ENCODE results near the gene COQ7.

Gene COQ7

GRCh38 chr16:19086322-19087199 is 19.1 kb downstream of the COQ7 start:
- DNase-seq = peak; percentile 73

DNA sequence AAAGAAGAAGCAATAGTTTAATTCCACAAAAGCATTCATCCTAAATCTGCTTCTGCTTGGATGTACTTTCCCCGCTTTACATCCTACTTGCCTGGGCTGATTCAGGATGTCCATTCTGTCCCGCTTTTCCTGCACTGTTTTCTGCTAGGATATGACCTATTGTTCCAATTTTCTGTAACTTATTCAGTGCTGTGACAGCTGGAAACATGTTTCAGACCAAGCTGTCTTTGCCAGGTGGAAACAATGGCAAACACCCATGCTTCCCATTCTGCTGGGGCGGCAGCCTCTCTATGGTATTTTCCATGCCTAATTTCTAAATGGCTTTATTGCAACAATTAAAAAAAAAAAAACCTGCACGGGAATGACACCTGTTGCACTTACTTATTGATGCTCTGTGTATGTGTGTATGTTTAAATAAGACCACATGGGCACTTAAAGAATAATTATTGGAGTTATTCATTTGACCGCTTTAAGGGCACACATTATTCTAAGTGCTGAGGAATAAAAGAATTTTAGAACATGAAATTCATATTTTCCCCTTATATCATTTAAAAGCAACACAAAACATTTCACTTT is 21.0 kb downstream of the COQ7 start:
- DNase-seq = no peak

GRCh38 chr16:19089410-19089955 is 22.1 kb downstream of the COQ7 start:
- DNase-seq = no peak

DNA sequence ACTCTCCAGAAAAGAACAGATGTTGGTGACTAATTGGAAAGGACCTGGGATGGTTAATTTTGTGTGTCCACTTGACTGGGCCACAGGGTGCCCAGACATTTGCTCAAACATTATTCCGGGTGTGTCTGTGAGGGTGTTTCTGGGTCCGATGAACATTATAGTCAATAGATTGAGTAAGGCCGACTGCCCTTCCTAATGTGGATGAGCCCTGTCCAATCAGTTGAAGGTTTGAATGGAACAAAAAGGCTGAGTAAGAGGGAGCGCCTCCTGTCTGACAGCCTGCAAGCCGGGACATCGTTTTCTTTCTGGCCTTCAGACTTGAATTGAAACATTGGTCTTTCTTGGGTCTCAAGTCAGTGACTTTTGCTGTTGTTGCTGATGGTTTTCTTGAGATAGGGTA is 23.5 kb downstream of the COQ7 start:
- DNase-seq = no peak

DNA sequence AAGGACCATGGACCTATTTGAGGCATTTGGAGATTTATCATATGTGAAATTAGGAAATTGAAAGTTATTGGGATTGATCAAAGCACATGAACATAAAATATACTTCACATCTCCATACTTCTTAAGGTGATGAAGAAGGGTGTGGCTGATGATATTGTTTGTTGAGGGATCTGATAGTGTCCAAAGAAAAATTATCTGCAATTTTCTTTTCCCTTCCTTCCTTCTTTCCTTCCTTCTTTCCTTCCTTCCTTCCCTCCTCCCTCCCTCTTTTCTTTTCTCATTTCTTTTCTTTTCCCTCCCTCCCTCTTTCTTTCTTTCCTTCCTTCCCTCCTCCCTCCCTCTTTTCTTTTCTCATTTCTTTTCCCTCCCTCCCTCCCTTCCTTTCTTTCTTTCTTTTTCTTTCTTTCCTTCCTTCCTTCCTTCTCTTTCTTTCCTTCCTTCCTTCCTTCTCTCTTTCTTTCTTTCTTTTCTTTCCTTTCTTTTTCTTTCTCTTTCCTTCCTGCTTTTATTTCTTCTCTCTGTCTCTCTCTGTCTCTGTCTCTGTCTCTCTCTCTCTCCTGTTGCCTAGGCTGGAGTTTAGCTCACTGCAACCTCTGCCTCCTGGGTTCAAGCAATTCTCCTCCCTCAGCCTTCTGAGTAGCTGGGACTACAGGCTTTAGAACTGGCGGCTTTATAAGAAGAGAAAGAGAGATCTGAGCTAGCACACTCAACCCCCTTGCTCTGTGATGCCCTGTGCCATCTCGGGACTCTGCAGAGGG is 25.4 kb downstream of the COQ7 start:
- DNase-seq = no peak

DNA sequence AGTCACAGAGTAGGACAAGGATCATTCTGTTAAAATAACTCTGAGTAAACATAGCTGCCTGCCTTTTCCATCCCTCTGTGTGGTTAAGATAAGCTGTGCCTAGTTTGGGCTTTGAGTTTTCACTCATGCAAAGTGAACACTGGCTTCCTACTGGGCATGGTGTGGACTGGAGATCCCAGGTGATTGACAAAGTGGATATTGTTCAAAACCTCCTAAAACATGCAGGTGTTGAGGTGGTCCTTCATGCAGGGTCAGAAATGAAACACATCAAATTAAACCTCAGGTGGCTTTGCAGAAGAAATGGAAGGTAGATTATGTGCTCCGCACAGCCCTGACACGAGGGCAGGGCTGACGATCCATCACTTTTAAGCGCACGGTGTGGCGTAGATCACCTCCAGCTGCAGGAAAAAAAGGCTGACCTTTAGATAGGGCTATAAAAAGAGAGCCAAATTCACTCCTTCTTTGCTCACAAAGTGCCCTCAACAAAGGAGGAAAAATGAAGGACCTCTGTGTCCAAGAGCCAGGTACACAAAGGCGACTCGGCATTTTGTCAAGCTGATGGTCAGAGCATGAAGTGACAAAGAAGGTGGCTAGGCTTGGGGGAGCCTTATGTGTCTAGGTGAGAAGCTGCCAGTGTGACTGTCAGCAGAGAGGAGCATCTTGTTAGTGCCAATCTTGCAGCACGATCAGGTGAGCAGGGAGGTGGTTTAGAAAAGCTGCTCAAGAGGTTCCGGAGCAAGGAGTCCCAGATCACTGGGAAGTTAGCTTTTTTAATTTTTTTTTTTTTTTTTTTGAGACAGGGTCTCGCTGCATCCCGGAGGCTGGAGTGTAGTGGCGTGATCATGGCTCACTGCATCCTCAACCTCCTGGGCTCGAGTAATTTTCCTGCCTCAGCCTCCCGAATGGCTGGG is 26.5 kb downstream of the COQ7 start:
- no peak for DNase-seq

GRCh38 chr16:19094542-19095365 is 27.3 kb downstream of the COQ7 start:
- DNase-seq = no peak

DNA sequence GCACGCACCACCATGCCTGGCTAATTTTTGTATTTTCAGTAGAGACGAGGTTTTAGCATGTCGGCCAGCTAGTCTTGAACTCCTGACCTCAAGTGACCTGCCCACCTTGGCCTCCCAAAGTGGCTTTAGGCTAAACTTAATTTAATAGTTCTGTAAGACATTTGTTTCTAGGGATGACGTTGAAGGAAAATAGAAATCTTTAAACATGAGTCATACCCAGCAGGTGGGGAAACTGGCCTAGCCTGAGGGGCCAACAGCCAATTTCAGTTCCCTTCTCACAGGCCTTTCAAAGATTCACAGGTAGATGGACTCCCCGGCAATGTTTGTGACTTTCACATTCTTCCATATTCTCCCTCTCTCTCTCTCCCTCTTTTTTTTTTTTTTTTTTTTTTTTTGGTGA is 28.2 kb downstream of the COQ7 start:
- DNase-seq = no peak

GRCh38 chr16:19098173-19098572 is 30.8 kb downstream of the COQ7 start:
- DNase-seq = no peak

DNA sequence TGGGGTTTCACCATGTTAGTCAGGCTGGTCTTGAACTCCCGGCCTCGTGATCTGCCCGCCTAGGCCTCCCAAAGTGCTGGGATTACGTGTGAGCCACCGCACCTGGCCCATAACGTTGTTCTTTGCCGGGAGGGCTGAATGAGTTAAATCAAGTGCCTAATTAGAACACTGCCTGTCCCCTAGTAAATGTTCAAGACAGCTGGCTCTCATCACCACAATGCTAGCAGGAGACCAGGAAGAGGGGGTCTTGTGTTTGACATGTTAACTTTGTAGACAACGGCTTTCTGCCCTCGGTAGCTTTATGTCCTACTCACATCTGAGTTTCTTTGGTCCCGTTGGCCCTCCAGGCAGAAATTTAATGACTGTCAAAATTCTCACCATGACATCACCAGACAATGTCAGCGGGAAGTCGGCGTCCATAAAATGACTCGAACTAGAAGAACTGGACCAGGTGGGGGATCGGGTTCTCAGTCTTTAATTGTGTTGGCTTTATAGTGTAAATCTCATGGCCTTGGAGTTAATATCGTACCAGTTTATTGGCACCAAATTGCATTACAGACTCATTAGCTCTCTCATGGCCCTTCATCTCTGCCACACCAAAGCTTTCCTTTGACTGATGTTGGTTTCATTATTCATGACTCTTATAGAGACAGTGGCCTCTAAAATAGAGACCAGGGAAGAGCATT is 34.9 kb downstream of the COQ7 start:
- no peak for DNase-seq

GRCh38 chr16:19104607-19105006 is 37.2 kb downstream of the COQ7 start:
- no peak for DNase-seq

DNA sequence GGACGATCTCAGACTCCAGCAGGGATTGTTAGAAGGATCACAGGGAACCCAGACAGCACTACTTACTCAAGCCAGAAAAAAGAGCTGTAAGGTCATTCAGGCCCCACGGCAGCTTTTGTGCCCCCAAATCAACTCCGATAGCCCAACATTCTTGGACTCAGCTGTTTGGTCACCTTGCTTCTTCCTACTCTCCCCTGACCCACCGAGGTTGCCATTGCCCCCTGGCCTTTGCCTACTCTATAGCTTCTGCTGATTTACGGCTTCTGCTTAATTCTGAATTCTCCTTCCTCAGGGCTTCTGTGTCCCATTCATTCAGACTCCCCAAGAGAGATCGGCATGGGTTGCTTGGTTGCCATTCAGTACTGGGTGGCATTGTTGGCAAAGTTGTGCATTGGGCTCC is 37.7 kb downstream of the COQ7 start:
- no peak for DNase-seq

DNA sequence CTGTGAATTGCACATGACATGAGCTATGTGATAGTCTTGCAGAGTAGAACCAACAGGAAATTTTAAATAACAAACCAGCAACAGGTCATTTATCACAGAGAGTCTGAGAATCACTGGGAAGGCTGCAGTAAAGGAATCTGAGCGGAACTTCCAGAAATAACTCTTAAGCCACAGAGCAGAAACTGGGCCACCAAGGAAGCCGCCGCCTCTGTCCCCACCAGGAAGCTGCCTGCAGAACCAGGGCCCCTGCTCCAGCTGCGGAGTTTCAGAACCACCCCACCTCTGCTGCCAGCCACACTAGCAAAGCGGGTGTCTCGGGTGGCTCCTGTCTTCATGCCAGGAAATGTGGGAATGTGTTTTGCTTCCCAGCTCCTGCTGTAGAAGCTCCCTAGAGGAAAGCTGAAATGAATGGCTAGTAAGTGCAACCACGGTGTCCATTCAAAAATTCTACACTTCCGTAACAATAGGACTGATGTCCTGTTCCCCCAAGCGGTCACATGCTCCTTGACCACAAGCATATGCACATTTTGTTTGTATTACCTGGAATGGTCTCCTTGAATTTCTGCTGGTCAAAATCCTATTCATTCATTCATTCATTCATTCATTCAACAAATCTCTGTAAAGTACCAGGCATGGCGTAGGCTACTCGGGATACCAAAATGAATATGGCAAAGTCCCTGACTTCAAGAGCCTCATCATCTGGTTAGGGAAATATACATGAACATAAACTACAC is 38.6 kb downstream of the COQ7 start:
- no peak for DNase-seq

- DNase-seq = no peak
Measured at GRCh38 chr16:19106625-19107020, 39.2 kb downstream of the COQ7 start.

GRCh38 chr16:19108409-19109287 is 41.2 kb downstream of the COQ7 start:
- no peak for DNase-seq

GRCh38 chr16:19109288-19109664 is 41.9 kb downstream of the COQ7 start:
- DNase-seq = no peak

DNA sequence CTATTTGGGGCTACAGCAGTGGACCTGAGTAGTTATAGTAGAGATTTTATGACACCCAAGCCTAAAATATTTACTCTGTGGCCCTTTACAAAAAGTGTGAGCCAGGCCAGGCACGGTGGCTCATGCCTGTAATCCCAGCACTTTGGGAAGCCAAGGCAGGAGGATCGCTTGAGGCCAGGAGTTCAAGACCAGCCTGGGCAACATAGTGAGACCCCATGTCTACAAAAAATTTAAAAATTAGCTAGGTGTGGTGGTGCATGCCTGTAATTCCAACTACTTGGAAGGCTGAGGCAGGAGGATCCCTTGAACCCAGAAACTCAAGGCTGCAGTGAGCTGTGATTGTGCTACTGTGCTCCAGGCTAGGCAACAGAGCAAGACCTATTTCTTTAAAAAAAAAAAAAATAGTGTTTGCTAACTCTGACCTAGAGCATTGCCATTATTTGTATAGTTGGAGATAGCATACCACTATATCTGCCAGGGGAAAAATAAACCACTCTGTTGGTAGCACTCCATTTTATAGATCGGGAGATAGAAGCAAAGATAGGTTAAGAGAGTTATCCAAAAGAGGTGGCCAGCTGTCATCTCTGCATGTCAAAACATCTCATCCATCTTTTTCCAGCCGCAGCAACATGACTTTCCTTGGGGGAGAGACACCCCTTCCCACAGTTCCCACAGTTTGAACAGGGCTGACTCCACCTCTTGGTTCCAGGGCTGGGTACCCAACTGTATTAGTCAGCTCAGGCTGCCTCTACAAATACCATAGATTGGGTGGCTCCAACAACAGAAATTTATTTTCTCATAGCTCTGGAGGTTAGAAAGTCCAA is 43.3 kb downstream of the COQ7 start:
- DNase-seq = no peak

GRCh38 chr16:19112099-19112407 is 44.6 kb downstream of the COQ7 start:
- DNase-seq = no peak

All from stimulated activated CD4-positive, alpha-beta T cell treated with anti-CD3 and anti-CD28 coated beads, Interleukin-1b, Interleukin-23, amount 100 ng/mL, for 48 hours (primary cell).